HUES48 (cell line): ENCODE measurements around the gene PLCB2.
A peak's percentile ranks its signal among the peaks of the same experiment; 100 is the strongest.

ENCODE experiments used
- H3K27ac ChIP-seq: one replicate; pipeline ENCODE4 v1.7.0; 2013; ENCODE audit warnings: low read depth, low read length, inconsistent platforms
- H3K27me3 ChIP-seq: 2 replicates; pipeline ENCODE4 v1.6.1; 2013; ENCODE audit warnings: mild to moderate bottlenecking, low read length; ENCODE audit not compliant: control insufficient read depth, insufficient read depth
- H3K36me3 ChIP-seq: 2 replicates; pipeline ENCODE4 v1.6.1; 2013; ENCODE audit warnings: low read length; ENCODE audit not compliant: control insufficient read depth, insufficient read depth
- H3K4me1 ChIP-seq: 2 replicates; pipeline ENCODE4 v1.6.1; 2013; ENCODE audit warnings: mild to moderate bottlenecking, low read length; ENCODE audit not compliant: control insufficient read depth, insufficient read depth
- H3K4me3 ChIP-seq: 2 replicates; pipeline ENCODE4 v1.5.1; 2013; ENCODE audit warnings: mild to moderate bottlenecking, low read depth, low read length
- H3K9ac ChIP-seq: 2 replicates; pipeline ENCODE4 v1.6.1; 2013; ENCODE audit warnings: mild to moderate bottlenecking, low read depth, low read length, moderate library complexity
- H3K9me3 ChIP-seq: 2 replicates; pipeline ENCODE4 v1.6.1; 2013; ENCODE audit warnings: low read length; ENCODE audit not compliant: control insufficient read depth, insufficient read depth

Gene PLCB2

GRCh38 chr15:40300367-40300766 lies 7.4 kb downstream of the PLCB2 start:
- H3K4me3 ChIP-seq = no peak overlapping the region
- no peak overlapping the region for H3K9ac ChIP-seq
- H3K9me3 ChIP-seq = 0 out of 2 replicates have a peak, but pooled peaks cover 4% of the 10 kb centered on the region
- no peaks in the 10 kb centered on the region for H3K27me3 ChIP-seq
- no peaks in the 10 kb centered on the region for H3K36me3 ChIP-seq
- no peak overlapping the region for H3K27ac ChIP-seq
- H3K4me1 ChIP-seq = peaks cover 12% of the 10 kb centered on the region; the same call in 1 of the 2 replicates

- Histone ChIP-seq H3K27ac (no peak overlapping the region), H3K4me3 (no peak overlapping the region), H3K9me3 (0 out of 2 replicates have a peak, but pooled peaks cover 4% of the 10 kb centered on the region), H3K4me1 (peaks cover 12% of the 10 kb centered on the region; the same call in 1 of the 2 replicates), H3K27me3 (peaks cover 10% of the 10 kb centered on the region), H3K36me3 (no peaks in the 10 kb centered on the region), H3K9ac (no peak overlapping the region)
These were observed 9.4 kb downstream of the PLCB2 start for GRCh38 chr15:40298216-40298935.

GRCh38 chr15:40297356-40297755 lies 10.4 kb downstream of the PLCB2 start:
- H3K9me3 ChIP-seq = 0 out of 2 replicates have a peak, but pooled peaks cover 4% of the 10 kb centered on the region
- no peaks in the 10 kb centered on the region for H3K36me3 ChIP-seq
- no peak overlapping the region for H3K9ac ChIP-seq
- H3K4me3 ChIP-seq = no peak overlapping the region
- H3K27ac ChIP-seq = no peak overlapping the region
- H3K27me3 ChIP-seq = peaks cover 21% of the 10 kb centered on the region
- peaks cover 12% of the 10 kb centered on the region; the same call in 1 of the 2 replicates for H3K4me1 ChIP-seq

- Histone ChIP-seq H3K9me3 (0 out of 2 replicates have a peak, but pooled peaks cover 4% of the 10 kb centered on the region), H3K4me3 (no peak overlapping the region), H3K27me3 (peaks cover 27% of the 10 kb centered on the region), H3K27ac (no peak overlapping the region), H3K4me1 (0 out of 2 replicates have a peak, but pooled peaks cover 9% of the 10 kb centered on the region), H3K9ac (no peak overlapping the region), H3K36me3 (no peaks in the 10 kb centered on the region)
These were observed 11.0 kb downstream of the PLCB2 start for GRCh38 chr15:40296561-40297230.

- Histone ChIP-seq H3K9ac (no peak overlapping the region), H3K4me1 (0 out of 2 replicates have a peak, but pooled peaks cover 7% of the 10 kb centered on the region), H3K27me3 (peaks cover 34% of the 10 kb centered on the region), H3K4me3 (no peak overlapping the region), H3K36me3 (no peaks in the 10 kb centered on the region), H3K9me3 (0 out of 2 replicates have a peak, but pooled peaks cover 4% of the 10 kb centered on the region), H3K27ac (no peak overlapping the region)
These were observed 11.7 kb downstream of the PLCB2 start for GRCh38 chr15:40295877-40296560.

GRCh38 chr15:40295297-40295696 lies 12.4 kb downstream of the PLCB2 start:
- H3K27me3 ChIP-seq = peaks cover 40% of the 10 kb centered on the region
- no peak overlapping the region for H3K9ac ChIP-seq
- H3K36me3 ChIP-seq = no peaks in the 10 kb centered on the region
- H3K4me1 ChIP-seq = peaks cover 8% of the 10 kb centered on the region
- H3K27ac ChIP-seq = no peak overlapping the region
- H3K4me3 ChIP-seq = no peak overlapping the region
- H3K9me3 ChIP-seq = 0 out of 2 replicates have a peak, but pooled peaks cover under 1% of the 10 kb centered on the region

- H3K27ac ChIP-seq = no peak overlapping the region
- H3K27me3 ChIP-seq = peaks cover 49% of the 10 kb centered on the region
- peaks cover 11% of the 10 kb centered on the region for H3K4me1 ChIP-seq
- H3K36me3 ChIP-seq = no peaks in the 10 kb centered on the region
- H3K9ac ChIP-seq = no peak overlapping the region
- no peaks in the 10 kb centered on the region for H3K9me3 ChIP-seq
- no peak overlapping the region for H3K4me3 ChIP-seq
These were observed 13.5 kb downstream of the PLCB2 start for GRCh38 chr15:40293905-40294895.

- H3K4me1 ChIP-seq = peaks cover 11% of the 10 kb centered on the region
- no peak overlapping the region for H3K27ac ChIP-seq
- no peak overlapping the region for H3K9ac ChIP-seq
- H3K36me3 ChIP-seq = no peaks in the 10 kb centered on the region
- H3K27me3 ChIP-seq = peaks cover 51% of the 10 kb centered on the region
- no peak overlapping the region for H3K4me3 ChIP-seq
- no peaks in the 10 kb centered on the region for H3K9me3 ChIP-seq
These were observed 14.7 kb downstream of the PLCB2 start for GRCh38 chr15:40293006-40293405.

GRCh38 chr15:40292246-40292645 lies 15.5 kb downstream of the PLCB2 start:
- H3K9me3 ChIP-seq = no peaks in the 10 kb centered on the region
- H3K27ac ChIP-seq = no peak overlapping the region
- peaks cover 11% of the 10 kb centered on the region for H3K4me1 ChIP-seq
- H3K4me3 ChIP-seq = no peak overlapping the region
- H3K9ac ChIP-seq = no peak overlapping the region
- H3K27me3 ChIP-seq = peaks cover 57% of the 10 kb centered on the region
- H3K36me3 ChIP-seq = no peaks in the 10 kb centered on the region

GRCh38 chr15:40290918-40291574 lies 16.7 kb downstream of the PLCB2 start:
- H3K27ac ChIP-seq = no peak overlapping the region
- H3K9me3 ChIP-seq = no peaks in the 10 kb centered on the region
- peaks cover 61% of the 10 kb centered on the region for H3K27me3 ChIP-seq
- H3K36me3 ChIP-seq = no peaks in the 10 kb centered on the region
- H3K9ac ChIP-seq = no peak overlapping the region
- H3K4me1 ChIP-seq = peaks cover 14% of the 10 kb centered on the region
- H3K4me3 ChIP-seq = peak overlapping the region; percentile 53; the same call in 1 of the 2 replicates
